Karpas-422 (cell line): ENCODE results near the gene SLC44A3. TPM values are rescaled to one million over a fixed set of nuclear protein-coding genes. Genes with fewer than 3 reads are reported as not detected.

Experiments used
- DNase-seq: peaks from one replicate; pipeline ENCODE4 v3.0.0-alpha.2; 2015
- H2AFZ ChIP-seq: fragments of 200-600 bp; sonication (generic); 2 replicates; pipeline ENCODE4 v1.6.1; 2014; ENCODE audit warnings: antibody characterized with exemption, low read length, mixed read lengths
- H3K27ac ChIP-seq: fragments of 200-600 bp; sonication (generic); 2 replicates; pipeline ENCODE4 v1.5.1; 2014; ENCODE audit warnings: mild to moderate bottlenecking, low read length, moderate library complexity
- H3K27me3 ChIP-seq: fragments of 200-600 bp; sonication (generic); 2 replicates; pipeline ENCODE4 v1.6.1; 2014; ENCODE audit warnings: low read length, mixed read lengths
- H3K36me3 ChIP-seq: fragments of 200-600 bp; sonication (generic); 2 replicates; pipeline ENCODE4 v1.6.1; 2014; ENCODE audit warnings: low read length, mixed read lengths; ENCODE audit not compliant: insufficient read depth
- H3K4me1 ChIP-seq: fragments of 200-600 bp; sonication (generic); 2 replicates; pipeline ENCODE4 v1.6.1; 2014; ENCODE audit warnings: mild to moderate bottlenecking, low read length, mixed read lengths
- H3K4me2 ChIP-seq: fragments of 200-600 bp; sonication (generic); 2 replicates; pipeline ENCODE4 v1.6.1; 2014; ENCODE audit warnings: low read length, low read depth, mild to moderate bottlenecking; ENCODE audit not compliant: poor library complexity, severe bottlenecking
- H3K4me3 ChIP-seq: fragments of 200-600 bp; sonication (generic); 2 replicates; pipeline ENCODE4 v1.5.1; 2014; ENCODE audit warnings: mild to moderate bottlenecking, antibody characterized with exemption, low read length, mixed read lengths
- H3K79me2 ChIP-seq: fragments of 200-600 bp; sonication (generic); 2 replicates; pipeline ENCODE4 v1.6.1; 2014; ENCODE audit warnings: mild to moderate bottlenecking, low read length, mixed read lengths
- H3K9ac ChIP-seq: fragments of 200-600 bp; sonication (generic); 2 replicates; pipeline ENCODE4 v1.6.0; 2014; ENCODE audit warnings: low read length
- H3K9me2 ChIP-seq: fragments of 200-600 bp; sonication (generic), shearing (Covaris generic); replicated peaks from 2 replicates; pipeline ENCODE4 v1.6.0; 2014; ENCODE audit warnings: mild to moderate bottlenecking, low read length, moderate library complexity; ENCODE audit not compliant: insufficient read depth
- H3K9me3 ChIP-seq: fragments of 300-700, 200-600 bp; sonication (generic); 2 replicates; pipeline ENCODE4 v1.6.1; 2014; ENCODE audit warnings: low read length, mixed read lengths
- H4K20me1 ChIP-seq: fragments of 200-600 bp; sonication (generic); 2 replicates; pipeline ENCODE4 v1.6.1; 2014; ENCODE audit warnings: mild to moderate bottlenecking, antibody characterized with exemption, low read length, low read depth; ENCODE audit not compliant: insufficient read depth
- total RNA-seq: library from RNA; depleted of rRNA; stranded (reverse); fragments of >200 nt; shearing (Covaris generic); gene quantifications from 2 replicates; pipeline ENCODE4 v1.2.3, GENCODE V29; 2014; ENCODE audit warnings: low replicate concordance

SLC44A3 gene
- total RNA-seq, 1 experiment from 2014 or later: not detected

DNA sequence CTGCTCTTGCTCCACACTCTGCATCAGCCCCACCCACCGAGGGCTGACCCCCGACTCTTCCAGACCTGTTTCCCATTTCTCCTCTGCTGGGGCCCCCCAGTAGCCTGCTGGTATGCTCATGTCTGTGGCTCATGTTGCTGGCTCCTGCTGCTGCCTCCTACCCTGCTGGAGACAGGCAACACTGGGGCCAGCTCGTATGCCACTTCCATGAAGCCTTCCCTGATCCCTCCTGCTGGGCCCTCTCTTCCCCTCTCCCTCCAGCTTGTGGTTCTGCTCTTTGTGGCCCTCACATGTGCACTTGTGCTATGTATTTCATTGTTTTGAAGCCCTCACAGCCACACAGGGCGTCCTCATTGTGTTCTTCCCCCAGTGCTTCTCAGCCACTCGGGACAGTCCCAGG is 66.2 kb downstream of the SLC44A3 start:
- H3K36me3 ChIP-seq: no peaks in the 10 kb centered on the region
- no peak overlapping the region for H3K4me3 ChIP-seq
- no peaks in the 10 kb centered on the region for H3K79me2 ChIP-seq
- no peaks in the 10 kb centered on the region for H3K9me3 ChIP-seq
- no peak overlapping the region for H3K27ac ChIP-seq
- H3K27me3 ChIP-seq: no peaks in the 10 kb centered on the region
- no peak overlapping the region for H2AFZ ChIP-seq
- no peaks in the 10 kb centered on the region; the same call in 1 of the 2 replicates for H3K4me1 ChIP-seq
- no peak overlapping the region for H3K9ac ChIP-seq
- no peak for DNase-seq
- H3K4me2 ChIP-seq: no peak overlapping the region
- no peaks in the 10 kb centered on the region for H4K20me1 ChIP-seq
- no peaks in the 10 kb centered on the region for H3K9me2 ChIP-seq

DNA sequence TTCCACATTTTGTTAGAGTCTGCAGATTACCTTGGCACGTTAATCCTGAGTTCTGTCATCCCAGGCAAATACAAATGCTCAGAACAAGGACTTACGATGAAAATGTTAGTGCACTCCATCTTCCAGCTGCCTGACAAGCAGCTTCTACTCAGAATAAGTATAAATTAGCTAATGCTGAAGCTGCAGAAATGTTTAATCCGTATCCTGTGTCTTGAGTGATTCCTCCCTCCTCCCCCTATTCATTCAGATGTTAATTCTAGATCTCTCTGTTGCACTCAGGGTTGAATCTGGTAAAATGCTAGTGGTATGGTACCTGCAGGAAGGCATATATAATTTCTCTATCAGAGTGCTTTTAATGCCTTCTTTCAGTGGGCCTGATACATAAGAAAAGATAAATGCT is 66.9 kb downstream of the SLC44A3 start:
- no peaks in the 10 kb centered on the region for H4K20me1 ChIP-seq
- no peaks in the 10 kb centered on the region for H3K36me3 ChIP-seq
- no peak for DNase-seq
- no peak overlapping the region for H3K4me2 ChIP-seq
- no peak overlapping the region for H3K27ac ChIP-seq
- H3K4me1 ChIP-seq: no peaks in the 10 kb centered on the region; the same call in 1 of the 2 replicates
- no peaks in the 10 kb centered on the region for H3K79me2 ChIP-seq
- H3K4me3 ChIP-seq: no peak overlapping the region
- no peaks in the 10 kb centered on the region for H3K9me2 ChIP-seq
- no peak overlapping the region for H2AFZ ChIP-seq
- H3K9ac ChIP-seq: no peak overlapping the region
- no peaks in the 10 kb centered on the region for H3K27me3 ChIP-seq
- H3K9me3 ChIP-seq: no peaks in the 10 kb centered on the region

DNA sequence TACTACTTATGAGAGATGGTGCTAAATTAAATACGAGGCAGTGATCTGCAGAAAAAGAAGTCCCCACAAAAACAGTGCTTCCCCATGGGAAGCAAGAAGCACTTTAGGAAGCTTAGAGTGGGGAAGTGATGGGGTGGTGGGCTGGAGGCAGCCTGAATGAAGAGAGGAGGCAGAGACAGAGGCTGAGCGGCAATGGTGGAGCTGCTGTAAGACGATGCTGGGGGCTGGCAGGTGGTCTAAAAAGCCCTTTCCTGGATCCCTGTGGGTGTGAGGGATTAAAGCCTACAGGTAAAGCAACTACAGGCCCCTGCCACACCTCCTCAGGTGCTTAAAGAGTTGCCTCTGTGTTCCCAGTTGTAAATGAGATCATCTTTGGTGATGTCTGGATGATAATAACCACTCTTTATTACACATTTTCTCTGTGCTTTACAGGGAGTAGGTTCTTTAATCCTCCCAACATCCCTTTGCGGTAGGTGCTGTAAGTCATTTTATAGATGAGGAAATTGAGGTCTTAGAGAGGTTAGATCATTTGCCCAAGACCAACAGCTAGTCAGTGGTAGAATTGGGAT is 67.5 kb downstream of the SLC44A3 start:
- Histone ChIP-seq H3K9me2 (no peaks in the 10 kb centered on the region), H3K4me2 (no peak overlapping the region), H3K4me1 (no peaks in the 10 kb centered on the region; the same call in 1 of the 2 replicates), H3K9ac (no peak overlapping the region), H3K4me3 (no peak overlapping the region), H3K27me3 (no peaks in the 10 kb centered on the region), H3K9me3 (no peaks in the 10 kb centered on the region), H2AFZ (no peak overlapping the region), H3K79me2 (no peaks in the 10 kb centered on the region), H4K20me1 (no peaks in the 10 kb centered on the region), H3K36me3 (no peaks in the 10 kb centered on the region), H3K27ac (no peak overlapping the region)
- no peak for DNase-seq

DNA sequence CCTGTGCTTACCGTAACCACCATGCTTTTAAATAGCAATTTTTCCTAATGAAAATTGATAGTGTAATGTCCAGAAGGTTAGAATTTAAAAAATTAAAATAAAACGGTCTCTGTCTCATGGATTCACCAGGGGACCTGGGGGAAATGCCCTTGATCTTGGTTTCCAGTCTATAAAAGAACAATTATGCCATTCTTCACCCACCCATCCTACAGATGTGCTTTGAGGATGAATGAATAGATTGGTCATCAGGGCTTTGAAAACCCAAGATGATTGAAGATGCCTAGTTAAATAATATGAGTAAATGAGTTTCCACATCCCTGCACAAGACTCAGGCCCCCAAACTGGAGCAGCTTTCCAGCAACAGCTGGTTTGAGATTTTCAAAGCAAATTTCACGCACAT is 68.0 kb downstream of the SLC44A3 start:
- H3K4me3 ChIP-seq: no peak overlapping the region
- H3K9me3 ChIP-seq: no peaks in the 10 kb centered on the region
- no peak overlapping the region for H3K4me2 ChIP-seq
- no peaks in the 10 kb centered on the region for H3K27me3 ChIP-seq
- no peak overlapping the region for H3K27ac ChIP-seq
- no peak overlapping the region for H3K9ac ChIP-seq
- no peaks in the 10 kb centered on the region for H3K79me2 ChIP-seq
- H4K20me1 ChIP-seq: no peaks in the 10 kb centered on the region
- no peaks in the 10 kb centered on the region for H3K36me3 ChIP-seq
- DNase-seq: no peak
- H2AFZ ChIP-seq: no peak overlapping the region
- no peaks in the 10 kb centered on the region; the same call in 1 of the 2 replicates for H3K4me1 ChIP-seq
- no peaks in the 10 kb centered on the region for H3K9me2 ChIP-seq

DNA sequence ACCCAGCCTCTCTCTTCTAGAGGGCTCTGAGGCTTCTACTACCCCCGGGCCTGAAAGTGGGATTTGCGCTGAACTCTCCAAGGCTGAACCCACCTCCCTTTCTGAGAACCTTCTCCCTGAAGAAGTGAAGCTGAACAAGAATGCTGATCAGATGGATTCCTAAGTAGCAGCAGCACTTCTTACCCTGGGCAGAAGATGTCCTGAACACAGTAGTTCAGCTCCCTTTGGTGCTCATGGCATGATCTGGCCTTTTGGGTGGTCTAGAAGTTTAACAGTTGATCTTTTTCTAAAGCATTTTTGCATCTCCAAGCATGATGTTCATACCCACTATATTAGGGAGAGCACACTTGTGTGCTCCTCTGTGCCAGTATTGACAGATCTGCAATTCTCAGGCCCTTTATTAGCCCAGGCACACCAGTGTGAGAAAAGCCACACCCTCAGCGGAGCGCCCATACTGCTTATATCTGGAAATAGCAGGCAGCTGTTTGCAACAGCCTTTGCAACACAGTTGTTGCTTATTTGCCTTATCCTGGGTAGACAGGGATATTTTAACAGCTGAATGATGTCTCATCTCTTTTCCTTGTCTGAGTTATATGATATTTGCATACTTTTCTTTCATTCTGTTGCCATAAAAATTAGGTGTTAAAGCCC is 72.6 kb downstream of the SLC44A3 start:
- no peak overlapping the region for H2AFZ ChIP-seq
- H3K4me2 ChIP-seq: no peak overlapping the region
- H3K4me1 ChIP-seq: no peaks in the 10 kb centered on the region
- H3K4me3 ChIP-seq: no peak overlapping the region
- DNase-seq: no peak
- no peaks in the 10 kb centered on the region for H3K79me2 ChIP-seq
- no peak overlapping the region for H3K27ac ChIP-seq
- H3K36me3 ChIP-seq: no peaks in the 10 kb centered on the region
- H3K9me3 ChIP-seq: no peaks in the 10 kb centered on the region
- no peaks in the 10 kb centered on the region for H3K9me2 ChIP-seq
- no peaks in the 10 kb centered on the region for H4K20me1 ChIP-seq
- H3K9ac ChIP-seq: no peak overlapping the region
- no peaks in the 10 kb centered on the region for H3K27me3 ChIP-seq

DNA sequence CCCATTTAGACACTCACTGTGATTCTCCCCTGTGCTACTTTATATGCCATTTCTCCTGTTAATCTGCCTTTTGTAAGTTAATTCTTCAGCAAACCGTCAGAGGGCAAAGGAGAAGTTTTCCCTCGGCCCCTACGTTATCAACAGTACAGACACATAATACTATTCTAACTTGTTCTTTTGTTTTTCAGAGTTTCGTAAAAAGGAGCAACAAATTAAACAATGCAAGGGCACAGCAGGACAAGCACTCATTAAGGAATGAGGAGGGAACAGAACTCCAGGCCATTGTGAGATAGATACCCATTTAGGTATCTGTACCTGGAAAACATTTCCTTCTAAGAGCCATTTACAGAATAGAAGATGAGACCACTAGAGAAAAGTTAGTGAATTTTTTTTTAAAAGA is 74.5 kb downstream of the SLC44A3 start:
- H2AFZ ChIP-seq: no peak overlapping the region
- H3K4me2 ChIP-seq: no peak overlapping the region
- H3K9me2 ChIP-seq: no peaks in the 10 kb centered on the region
- no peak overlapping the region for H3K27ac ChIP-seq
- H3K27me3 ChIP-seq: no peaks in the 10 kb centered on the region
- no peaks in the 10 kb centered on the region for H3K9me3 ChIP-seq
- no peaks in the 10 kb centered on the region for H3K4me1 ChIP-seq
- H3K36me3 ChIP-seq: no peaks in the 10 kb centered on the region
- DNase-seq: no peak
- no peaks in the 10 kb centered on the region for H4K20me1 ChIP-seq
- H3K79me2 ChIP-seq: no peaks in the 10 kb centered on the region
- H3K4me3 ChIP-seq: no peak overlapping the region
- no peak overlapping the region for H3K9ac ChIP-seq

DNA sequence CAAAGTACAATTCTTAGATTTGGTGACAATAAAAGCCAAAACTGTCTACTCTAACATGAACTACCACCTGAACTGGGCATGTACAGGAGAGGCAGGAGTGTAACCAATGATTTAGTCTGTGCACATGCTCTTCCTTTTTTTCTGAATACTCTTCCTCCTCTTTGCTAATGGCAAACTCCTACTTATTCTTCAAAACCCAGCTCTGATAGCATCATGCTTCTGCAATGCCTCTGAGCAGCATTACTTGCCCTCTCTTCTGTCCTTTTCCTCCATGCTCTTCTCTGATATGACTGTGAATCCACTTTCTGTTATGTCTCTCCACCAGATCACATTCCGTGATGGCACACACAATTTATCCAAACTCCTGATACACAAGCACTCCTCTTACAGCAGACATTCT is 75.4 kb downstream of the SLC44A3 start:
- Histone ChIP-seq H3K4me3 (no peak overlapping the region), H3K27ac (no peak overlapping the region), H3K4me2 (no peak overlapping the region), H3K9ac (no peak overlapping the region), H3K79me2 (no peaks in the 10 kb centered on the region), H4K20me1 (no peaks in the 10 kb centered on the region), H3K4me1 (no peaks in the 10 kb centered on the region), H3K9me3 (no peaks in the 10 kb centered on the region), H3K27me3 (no peaks in the 10 kb centered on the region), H3K9me2 (no peaks in the 10 kb centered on the region), H3K36me3 (no peaks in the 10 kb centered on the region), H2AFZ (no peak overlapping the region)
- no peak for DNase-seq

DNA sequence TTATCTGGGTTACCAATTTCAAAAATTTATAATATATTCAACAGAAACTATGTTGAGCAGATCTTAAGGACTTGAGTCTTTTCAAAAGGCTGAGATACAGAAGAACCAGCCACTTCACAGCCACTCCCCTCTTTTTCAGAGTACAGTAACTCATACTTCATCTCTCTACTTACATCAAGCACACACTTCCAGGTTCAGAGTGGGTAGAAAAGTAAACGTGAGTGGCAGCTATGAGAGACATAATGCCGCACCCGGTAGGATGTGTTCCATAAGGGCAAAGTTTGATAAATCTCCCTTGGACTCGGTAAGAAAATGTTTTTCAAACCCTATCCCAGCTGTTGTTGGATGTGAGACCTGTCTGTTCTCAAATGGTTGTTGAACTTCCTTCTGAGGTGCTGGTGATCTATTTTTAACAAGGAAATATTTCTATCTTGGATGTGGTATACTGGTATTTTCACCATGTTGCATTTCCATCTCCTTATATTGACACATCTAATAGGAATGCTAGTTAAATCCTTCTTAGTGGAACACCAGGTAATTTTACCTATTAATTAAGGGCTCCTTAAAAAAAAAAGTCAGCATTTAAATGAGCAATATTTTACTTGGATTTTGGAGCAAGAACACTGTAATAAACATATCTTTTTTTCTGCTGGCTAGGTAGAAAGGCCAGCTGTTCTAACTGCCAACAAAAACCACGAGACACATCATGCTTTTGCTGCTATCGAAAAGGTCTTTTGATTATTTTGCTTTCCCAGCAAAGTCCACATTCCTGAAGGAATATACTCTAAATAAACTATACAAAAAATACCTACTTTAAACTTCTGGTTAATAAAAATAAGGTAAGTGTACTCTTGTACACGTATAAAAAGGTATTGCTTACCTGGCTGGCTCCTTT is 78.6 kb downstream of the SLC44A3 start:
- no peaks in the 10 kb centered on the region for H4K20me1 ChIP-seq
- no peak overlapping the region for H3K27ac ChIP-seq
- DNase-seq: no peak
- no peaks in the 10 kb centered on the region for H3K79me2 ChIP-seq
- H3K9ac ChIP-seq: no peak overlapping the region
- H2AFZ ChIP-seq: no peak overlapping the region
- no peaks in the 10 kb centered on the region for H3K9me2 ChIP-seq
- no peak overlapping the region for H3K4me2 ChIP-seq
- no peaks in the 10 kb centered on the region for H3K9me3 ChIP-seq
- H3K4me1 ChIP-seq: no peaks in the 10 kb centered on the region
- H3K27me3 ChIP-seq: no peaks in the 10 kb centered on the region
- H3K36me3 ChIP-seq: no peaks in the 10 kb centered on the region
- H3K4me3 ChIP-seq: no peak overlapping the region
